Measurements from ENCODE around the gene RAI2. TPM values are rescaled to one million over a fixed set of nuclear protein-coding genes. Genes with fewer than 3 reads are reported as not detected.

The RAI2 gene
- 0.11 to 0.40 TPM (median 0.21 TPM) in 4 of 5 replicates, not detected in the other for total RNA-seq (2022; extraction: Qiagen RNA extraction; ENCODE audit: low read depth)

DNA sequence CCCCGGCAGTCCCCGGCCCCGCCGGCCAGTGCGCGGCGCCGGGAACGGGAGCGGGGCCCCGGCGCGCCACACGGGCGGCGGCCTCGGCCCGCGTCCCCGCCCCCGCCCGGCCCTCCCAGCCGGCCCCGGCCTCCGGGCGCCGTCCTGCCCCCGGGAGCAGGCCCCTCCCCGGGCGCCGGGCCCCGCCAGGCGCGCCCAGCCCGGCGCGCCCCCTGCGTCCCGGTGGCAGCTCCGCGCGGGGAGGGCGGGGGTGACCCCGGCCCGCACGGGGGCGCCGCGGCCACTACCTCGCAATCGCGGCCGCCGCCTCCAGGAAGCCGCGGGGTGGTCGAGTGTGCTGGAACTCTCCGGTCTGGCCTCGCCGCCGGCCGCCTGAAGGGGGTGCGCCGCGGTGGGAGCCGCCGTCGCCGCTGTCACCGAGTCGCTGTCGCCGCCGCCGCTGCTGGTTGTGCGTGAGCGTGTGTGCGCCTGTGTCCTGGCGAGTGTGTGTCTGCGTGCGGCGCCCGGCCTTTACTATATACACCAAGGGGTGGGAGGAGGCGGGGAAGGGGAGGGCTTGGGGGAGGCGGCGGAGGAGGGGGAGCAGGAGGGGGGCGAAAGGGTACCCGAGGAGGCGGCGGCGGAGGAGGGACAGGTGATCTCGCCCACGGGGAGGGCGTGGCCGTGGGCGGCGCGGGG lies at the start of gene RAI2:
Gene RAI2 (minus strand): TSS at position 488 of the 678 bp plus-strand sequence. CDS start 59,288 bp downstream, outside the sequence.

Other genes starting within 250 kb of the RAI2 start
- gene SCML1, start 123.8 kb downstream of the RAI2 start, total RNA-seq (2022; extraction: Qiagen RNA extraction; ENCODE audit: low read depth) = 4.0 to 7.1 TPM (median 5.3 TPM) in 5 replicates

Measured in A549 treated with ZK216348 at 1 μM for 4 hours (cell line).